NCI-H526 (cell line): Measurements from ENCODE around the gene FOXA1.

Experiments
- DNase-seq, 2 experiments: peaks; one replicate each; lab custom pipeline; 2025; lab: John Stamatoyannopoulos, UW

The FOXA1 gene

GRCh38 chr14:37602605-37603453 is 7.8 kb upstream of the FOXA1 start:
- no peak for DNase-seq

GRCh38 chr14:37601865-37602264 is 6.8 kb upstream of the FOXA1 start:
- DNase-seq: no peak

GRCh38 chr14:37600880-37601741 is 6.1 kb upstream of the FOXA1 start:
- DNase-seq: no peak

- DNase-seq: peak; percentile 86 to 95
Measured at GRCh38 chr14:37599507-37600368, 4.7 kb upstream of the FOXA1 start.

DNA sequence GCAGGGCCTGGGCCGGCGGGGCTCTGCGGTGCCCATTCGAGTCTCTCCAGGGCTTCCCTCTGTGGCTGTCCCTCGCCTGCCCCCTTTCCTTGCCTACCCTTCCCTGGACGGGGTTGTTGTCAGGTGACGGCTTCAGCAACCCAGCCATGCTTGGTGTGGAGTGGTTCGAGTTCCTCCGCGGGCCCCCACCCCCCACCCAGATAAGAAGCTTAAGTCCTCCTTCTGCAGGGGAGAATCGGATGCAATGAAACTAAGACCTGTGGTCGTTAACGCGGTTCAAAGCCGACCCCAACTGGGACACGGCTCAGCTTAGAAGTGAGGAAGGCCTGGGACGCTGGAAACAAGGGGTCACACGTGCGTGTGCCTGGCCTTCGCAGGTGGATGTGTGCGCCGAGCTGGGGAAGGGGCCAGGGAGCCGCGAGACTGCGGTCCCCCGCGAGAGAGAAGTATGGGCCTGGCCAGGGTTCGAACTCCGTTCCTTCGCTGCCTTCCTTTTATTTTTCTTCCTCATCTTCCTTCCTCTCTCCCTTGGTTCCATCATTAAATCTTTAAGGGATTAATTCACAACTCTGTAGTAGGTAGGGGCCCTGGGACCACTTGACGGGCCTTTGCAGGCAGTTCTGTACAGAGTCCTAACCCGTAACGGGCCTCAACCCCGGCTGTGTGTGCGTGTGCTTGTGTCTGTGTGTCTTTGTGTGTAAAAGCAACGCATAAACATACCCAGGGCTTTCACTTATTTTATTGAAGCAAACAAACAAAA is 3.9 kb upstream of the FOXA1 start:
- peak in 1 of 2 experiments; percentile 35 for DNase-seq

- DNase-seq: no peak
Measured at GRCh38 chr14:37597914-37598746, 3.1 kb upstream of the FOXA1 start.

DNA sequence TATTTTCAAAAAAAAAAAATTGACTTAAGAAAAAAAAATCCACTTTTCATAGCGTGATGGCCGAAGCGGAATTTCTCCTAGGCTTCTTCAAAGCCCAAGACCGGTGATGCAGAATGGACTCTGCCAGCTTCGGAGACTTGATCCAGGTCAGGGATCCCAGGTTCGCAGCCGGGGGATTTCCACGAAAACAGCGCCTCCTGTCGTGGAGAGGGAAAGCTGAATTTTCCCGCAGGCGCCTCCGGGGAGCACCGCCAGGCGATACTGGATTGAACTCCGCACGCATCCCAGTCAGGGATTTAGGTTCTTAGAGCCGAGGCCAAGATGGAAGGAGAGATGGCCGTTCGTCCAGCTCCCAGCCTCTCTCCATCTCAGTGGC is 2.5 kb upstream of the FOXA1 start:
- peak in 1 of 2 experiments; percentile 39 for DNase-seq

DNA sequence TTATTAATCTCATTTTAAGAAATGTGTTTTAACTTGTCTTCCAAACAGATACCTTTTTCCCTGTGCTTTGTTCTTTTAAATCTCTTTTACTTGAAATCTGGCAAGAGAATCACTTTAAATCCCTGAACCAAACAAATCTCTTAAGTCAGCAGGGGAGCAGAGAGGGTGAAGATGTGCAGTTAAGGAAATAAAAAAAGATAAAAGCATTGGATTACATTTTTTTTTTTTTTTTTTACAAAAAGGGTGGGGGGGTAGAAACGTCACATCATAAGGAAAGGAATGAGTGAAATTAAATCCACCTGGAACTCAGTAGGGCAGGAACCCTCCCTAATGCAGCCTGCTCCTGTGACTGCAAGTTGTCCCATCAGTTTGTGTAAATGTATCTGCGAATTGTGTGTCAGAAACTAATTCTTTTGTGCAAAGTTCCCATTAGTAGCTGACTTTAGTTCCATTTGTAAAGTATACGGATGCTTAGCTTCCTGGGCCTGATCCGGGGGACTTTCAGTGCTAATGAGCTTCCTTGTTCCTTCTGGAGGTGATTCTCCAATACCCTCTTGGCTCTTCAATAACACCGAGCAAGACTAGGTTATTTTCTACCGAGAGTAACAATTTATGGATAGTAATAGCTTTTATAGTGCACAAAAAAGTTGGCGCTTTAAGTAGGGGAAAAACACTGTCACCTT is 1.9 kb upstream of the FOXA1 start:
- DNase-seq: peak in 1 of 2 experiments; percentile 36

DNA sequence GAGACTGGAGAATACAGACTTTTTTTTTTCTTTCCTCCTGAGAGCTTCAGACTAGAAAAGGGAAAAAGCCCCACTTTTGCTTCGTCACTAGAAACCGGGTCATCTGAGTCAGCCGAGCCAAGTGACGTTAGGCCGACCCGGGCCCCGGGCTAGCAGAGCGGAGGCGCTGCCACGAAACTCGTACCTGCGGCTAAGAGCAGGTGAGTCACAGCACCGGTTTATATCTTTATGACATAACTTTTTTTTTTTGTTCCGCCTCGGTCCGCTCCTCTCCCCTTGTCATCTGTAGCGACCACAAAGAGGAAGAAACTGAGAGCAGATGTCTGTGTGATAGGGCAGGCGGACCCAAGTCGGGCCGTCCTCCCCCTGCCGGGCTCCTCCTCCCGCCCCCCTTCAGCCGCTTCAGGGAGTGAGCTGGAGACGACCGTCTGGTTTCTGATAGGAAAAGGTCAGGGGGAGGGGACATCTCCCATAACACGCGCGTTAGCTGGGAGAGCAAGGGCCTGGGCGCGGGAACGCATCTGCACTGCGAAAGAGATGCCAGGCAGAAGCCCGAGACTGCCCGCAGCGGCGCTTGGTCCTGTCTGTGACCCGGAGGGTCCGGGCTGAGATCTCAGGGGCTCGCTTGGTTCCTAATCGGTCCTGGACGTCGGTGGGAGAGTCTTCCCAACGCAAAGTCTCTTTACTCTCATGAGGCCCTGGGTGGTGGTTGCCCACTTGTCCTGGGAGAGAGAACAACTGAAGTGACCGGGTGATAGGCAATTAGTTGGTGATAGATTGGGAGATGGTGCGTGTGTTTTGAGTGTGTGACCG is 966 bp upstream of the FOXA1 start:
- DNase-seq: peak; percentile 95 to 98

- peak; percentile 94 to 96 for DNase-seq
Measured at GRCh38 chr14:37594238-37594970, 645 bp downstream of the FOXA1 start.

DNA sequence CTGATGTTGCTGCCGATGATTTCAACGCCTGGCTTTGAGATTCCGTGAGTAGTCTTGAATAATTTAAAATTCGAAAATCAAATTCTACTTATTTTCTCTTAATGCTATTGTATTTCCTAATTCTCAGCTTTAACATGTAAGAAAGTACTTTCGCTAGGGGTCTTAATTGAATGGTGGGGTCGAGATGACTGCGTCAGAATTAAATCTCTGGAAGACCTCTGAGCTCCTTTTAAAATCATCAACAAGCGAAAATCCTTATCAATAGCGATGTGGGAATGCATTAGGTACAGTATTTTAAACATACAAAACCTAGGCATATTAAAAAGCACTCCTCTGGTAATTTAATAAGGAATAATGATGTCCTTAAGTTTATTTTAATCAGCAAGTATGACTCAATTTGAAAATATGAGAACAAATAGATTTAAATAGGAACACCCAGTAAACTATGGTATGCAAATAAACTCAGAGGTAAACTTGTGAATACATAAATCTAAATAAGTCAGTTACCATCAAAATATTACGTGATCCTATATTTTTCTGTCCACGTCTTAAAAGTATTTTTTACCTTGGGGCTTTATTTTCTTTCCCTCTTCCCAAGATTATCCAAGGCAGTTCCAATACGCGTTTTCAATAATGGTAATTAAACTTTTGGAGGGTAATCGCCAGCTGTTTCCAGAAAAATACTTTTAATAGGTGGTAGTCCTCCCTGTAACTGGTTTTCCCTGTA is 1.4 kb downstream of the FOXA1 start:
- DNase-seq: peak in 1 of 2 experiments; percentile 47

DNA sequence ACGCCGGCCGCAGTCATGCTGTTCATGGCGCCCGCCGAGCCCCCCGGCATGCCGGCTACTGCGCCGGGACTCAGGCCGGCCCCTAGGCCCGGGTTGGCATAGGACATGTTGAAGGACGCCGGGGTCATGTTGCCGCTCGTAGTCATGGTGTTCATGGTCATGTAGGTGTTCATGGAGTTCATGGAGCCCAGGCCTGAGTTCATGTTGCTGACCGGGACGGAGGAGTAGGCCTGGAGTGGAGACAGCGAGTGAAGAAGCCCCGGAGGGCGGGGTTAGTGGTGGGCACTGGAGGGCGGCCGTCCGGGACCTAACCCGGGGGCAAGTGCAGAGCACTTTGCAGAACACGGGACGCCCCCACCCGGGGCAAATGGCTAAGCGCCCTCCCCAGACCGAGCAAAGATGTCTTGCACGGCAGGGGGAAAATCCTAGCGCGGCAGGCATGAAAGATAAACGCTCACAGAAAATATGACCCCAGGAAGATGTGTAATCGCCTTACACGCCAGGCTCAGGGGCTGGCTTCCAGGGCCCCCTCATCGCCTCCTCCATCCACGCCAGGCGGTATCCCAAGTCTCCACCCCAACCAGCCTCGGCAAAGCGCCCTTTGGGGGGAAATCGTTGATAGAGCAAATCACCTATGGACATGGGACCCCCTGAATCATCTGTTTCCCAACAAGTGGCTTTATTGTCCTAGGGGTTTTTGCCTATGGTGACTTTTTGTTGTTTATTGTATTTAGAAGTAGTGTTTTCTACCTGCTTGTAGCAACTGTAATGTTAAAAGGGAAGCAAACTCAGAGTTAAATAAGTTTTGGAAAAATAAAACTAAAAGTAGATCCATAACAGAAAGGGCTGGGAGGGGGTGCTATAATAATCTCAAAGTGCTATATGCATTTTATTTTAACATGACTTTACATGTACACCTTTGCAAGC is 2.3 kb downstream of the FOXA1 start:
- peak; percentile 31 to 78 for DNase-seq

DNA sequence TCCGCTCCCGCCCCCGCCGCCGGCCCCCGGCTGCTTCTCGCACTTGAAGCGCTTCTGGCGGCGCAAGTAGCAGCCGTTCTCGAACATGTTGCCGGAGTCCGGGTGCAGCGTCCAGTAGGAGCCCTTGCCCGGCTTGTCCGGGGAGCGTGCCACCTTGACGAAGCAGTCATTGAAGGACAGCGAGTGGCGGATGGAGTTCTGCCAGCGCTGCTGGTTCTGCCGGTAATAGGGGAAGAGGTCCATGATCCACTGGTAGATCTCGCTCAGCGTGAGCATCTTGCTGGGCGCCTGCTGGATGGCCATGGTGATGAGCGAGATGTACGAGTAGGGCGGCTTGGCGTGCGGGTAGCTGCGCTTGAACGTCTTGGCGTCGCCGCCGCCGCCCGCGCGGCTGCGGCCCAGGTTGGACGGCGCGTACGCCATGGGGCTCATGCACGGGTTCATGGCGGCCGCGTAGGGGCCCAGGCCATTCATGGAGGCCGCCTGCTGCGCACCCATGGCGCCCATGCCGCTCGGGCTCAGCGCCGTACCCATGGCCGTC is 3.0 kb downstream of the FOXA1 start:
- peak; percentile 64 to 78 for DNase-seq

GRCh38 chr14:37591311-37591940 is 3.6 kb downstream of the FOXA1 start:
- peak; percentile 64 to 80 for DNase-seq

GRCh38 chr14:37590428-37591139 is 4.5 kb downstream of the FOXA1 start:
- DNase-seq: peak; percentile 11 to 49
